Right lobe of liver (tissue), 6 donors: Measurements from ENCODE around the gene ATG2A. TPM values are rescaled to one million over a fixed set of nuclear protein-coding genes. Genes with fewer than 3 reads are reported as not detected.
"Not testable (repeated sequence)": the region's sequence is repeated elsewhere in the genome, so short reads cannot be mapped to it uniquely, and the experiment has no call there.

Experiments used
- ATAC-seq, 4 donors: fragments of 200-7000 bp; cut with Tn5 transposase; one replicate each; pipeline ENCODE4 v1.9.1; 2020; ENCODE audit warnings: mild to moderate bottlenecking in 4 of 4, moderate library complexity in 4 of 4
- DNase-seq, 3 donors: peaks; one replicate each; pipeline ENCODE4 v3.0.0-alpha.2; 2020
- H3K27ac ChIP-seq, 3 donors: fragments of 200-600 bp; one replicate each; pipeline ENCODE4 v1.8.0; 2022
- H3K27me3 ChIP-seq, 2 donors: fragments of 200-600 bp; one replicate each; pipeline ENCODE4 v1.8.0; 2022
- H3K36me3 ChIP-seq, 4 donors: fragments of 200-600 bp; sonication (generic) in 1 of 4; one replicate each; pipeline versions ENCODE4 v1.5.1 to v1.8.0; 2017 to 2022; ENCODE audit warnings: control low read depth in 1 of 4
- H3K4me1 ChIP-seq, 4 donors: fragments of 200-600 bp; sonication (generic) in 1 of 4; one replicate each; pipeline versions ENCODE4 v1.5.1 to v1.8.0; 2017 to 2022; ENCODE audit warnings: control low read depth in 1 of 4
- H3K4me3 ChIP-seq, 3 donors: fragments of 200-600 bp; one replicate each; pipeline ENCODE4 v1.8.0; 2022
- H3K9me3 ChIP-seq, 4 donors: fragments of 200-600 bp; sonication (generic) in 1 of 4; one replicate each; pipeline versions ENCODE4 v1.5.1 to v1.8.0; 2017 to 2022; ENCODE audit warnings: control low read depth in 1 of 4
- CTCF ChIP-seq, 4 donors: fragments of 200-600 bp in 3 of 4; fragments of 450-650 bp in 1 of 4; IDR thresholded peaks; one replicate each; pipeline versions ENCODE4 v1.5.1 to v1.8.0; 2016 to 2022; ENCODE audit warnings: antibody characterized with exemption in 4 of 4, mild to moderate bottlenecking in 2 of 4
- POLR2A ChIP-seq: fragments of 450-650 bp; IDR thresholded peaks from one replicate; pipeline ENCODE4 v1.6.1; 2017; ENCODE audit warnings: antibody characterized with exemption, mild to moderate bottlenecking
- WGBS: methylation state at CpG from one replicate; pipeline ENCODE4 v1.1.6; 2018; ENCODE audit warnings: low coverage, low lambda C conversion rate; ENCODE audit not compliant: insufficient coverage; ENCODE audit errors: missing lambda C conversion rate; 5-methylcytosine and 5-hydroxymethylcytosine counted together
- intact Hi-C, 2 donors: fragments of 100-400 bp; cut with DNase I; formaldehyde crosslinking; loops; one replicate each; pipeline versions ENCODE4 v1.11.2 to v1.14.1; 2022
- microRNA counts: library from miRNA; unstranded; fragments of <30 nt; microRNA quantifications from one replicate; lab custom pipeline; 2016
- microRNA-seq, 2 donors: library from miRNA; unstranded; fragments of <30 nt; microRNA quantifications; one replicate each; pipeline ENCODE4, GENCODE V29; 2019 to 2020
- small RNA-seq, 2 experiments: library from RNA; depleted of rRNA; stranded (forward); fragments of <200 nt; gene quantifications; one replicate each; pipeline ENCODE3, GENCODE V24; 2016
- total RNA-seq, 6 experiments: library from RNA; depleted of rRNA in 2 of 6; stranded (reverse); fragments of >200 nt in 2 of 6; fragmentation: NEBNext Ultra II Directional in 3 of 6; extraction: Animal tissue kit (Norgen Biotek cat#: 25700) in 3 of 6; gene quantifications; one replicate each; pipeline versions ENCODE4 v1.1.0 to v1.2.4, GENCODE V29; 2016 to 2023
- donor health status: DM: no; HTN: yes; CAD: no.
- donor health status: DM: no; HTN: no; CAD: no.
- donor health status: DM: no; HTN: no; CAD: no.
- donor health status: DM: no; HTN: yes; CAD: no.
- donor health status: DM: no; HTN: yes; CAD: no.

ATG2A gene
- total RNA-seq, 6 experiments from 2014 or later: 26.4 to 42.9 (median 32.2) TPM

- DNase-seq: peak; percentile 93 to 95 (median 94)
- Histone ChIP-seq H3K9me3 (no peaks in the 10 kb centered on the region), H3K27me3 (no peaks in the 10 kb centered on the region), H3K4me3 (no peak overlapping the region), H3K36me3 (no peaks in the 10 kb centered on the region), H3K4me1 (peaks cover 0 to 24% (median 10%) of the 10 kb centered on the region in 4 donors), H3K27ac (no peak overlapping the region)
- WGBS: 19% methylated on average over 5 of the region's 13 CpGs
- intact Hi-C loops: loop anchor here in 1 of 2 donors (2.0 to 10.0 kb wide), 2 partner anchors 48 to 62 kb away; no protein-coding TSS in a partner anchor
- TF ChIP-seq POLR2A: no peak
- TF ChIP-seq CTCF (IDR thresholded peaks at IDR 0.05): peak; percentile 99
- ATAC-seq: peak; percentile 80 to 86 (median 83)
Observed at GRCh38 chr11:64846998-64847666, 69.9 kb downstream of the ATG2A start.

- 95% methylated on average over 5 of the region's 8 CpGs for WGBS
Observed at GRCh38 chr11:64845776-64846129, 71.3 kb downstream of the ATG2A start.

GRCh38 chr11:64845129-64845775 is 71.8 kb downstream of the ATG2A start:
- 26% methylated on average over 8 of the region's 9 CpGs for WGBS
- TF ChIP-seq POLR2A: no peak
- no peak for TF ChIP-seq CTCF (IDR thresholded peaks at IDR 0.05)
- ATAC-seq (no peak), DNase-seq (no peak)
- Histone ChIP-seq H3K36me3 (no peaks in the 10 kb centered on the region), H3K27me3 (no peaks in the 10 kb centered on the region), H3K4me1 (peaks cover 0 to 24% (median 10%) of the 10 kb centered on the region in 4 donors), H3K9me3 (no peaks in the 10 kb centered on the region), H3K4me3 (no peak overlapping the region), H3K27ac (no peak overlapping the region)
- intact Hi-C loops: loop anchor here in 1 of 2 donors (10.0 kb wide), 1 partner anchor 60 kb away; no protein-coding TSS in a partner anchor

More at GRCh38 chr11:64845776-64846129, 71.3 kb downstream of the ATG2A start:
- not testable (repeated sequence) for H3K27me3 ChIP-seq, DNase-seq, H3K9me3 ChIP-seq, ATAC-seq, H3K27ac ChIP-seq, H3K36me3 ChIP-seq, H3K4me3 ChIP-seq
- H3K4me1 ChIP-seq: peaks cover 0 to 24% (median 10%) of the 10 kb centered on the region in 4 donors
- intact Hi-C loops: loop anchor here in 1 of 2 donors (2.0 to 10.0 kb wide), 2 partner anchors 49 to 61 kb away; no protein-coding TSS in a partner anchor

MicroRNA genes within 50 kb of the gene (microRNA counts, 767-probe panel; counts per million panel counts)
- microRNA hsa-miR-192-5p (lab: Ali Mortazavi, UCI): 8,773 counts per million, percentile 40 among the panel's probes with 10 or more counts

Small RNA genes lying within 50 kb of the gene (microRNA-seq; reads per million reads assigned to microRNA genes)
- gene MIR6749 (0 to 0.29 reads per million in 2 donors), gene MIR6750 (0 to 1.3 reads per million in 2 donors)

Small RNA genes lying within 50 kb of the gene (small RNA-seq; reads per million reads assigned to genes)
- gene MIR6749 (0 reads per million in 2 experiments), gene MIR6750 (0 reads per million in 2 experiments)

Other genes with a start within 250 kb of the ATG2A start
- gene NRXN2, start 194.0 kb downstream of the ATG2A start, total RNA-seq: 1 to 10 TPM; 1.6 to 7.7 (median 2.3) TPM
- gene RASGRP2, start 173.1 kb downstream of the ATG2A start, total RNA-seq: 1 to 10 TPM; 1.6 to 8.1 (median 3.2) TPM
- gene PYGM, start 157.2 kb downstream of the ATG2A start, total RNA-seq: 1 to 10 TPM in 1 of 6 experiments, under 1 TPM in 5; 0.24 to 1.4 (median 0.47) TPM
- gene SF1, start 138.7 kb downstream of the ATG2A start, total RNA-seq: 100 to 1,000 TPM in 5 of 6 experiments, 10 to 100 TPM in 1; 92.7 to 164 (median 141) TPM
- gene MAP4K2, start 114.0 kb downstream of the ATG2A start, total RNA-seq: 10 to 100 TPM in 1 of 6 experiments, 1 to 10 TPM in 5; 3.4 to 14.7 (median 4.8) TPM
- 10 to 100 TPM; 13.1 to 21.5 (median 17.0) TPM for gene MEN1, start 106.7 kb downstream of the ATG2A start, total RNA-seq
- 1 to 10 TPM in 1 of 6 experiments, under 1 TPM in 5; 0.63 to 1.1 (median 0.99) TPM for gene CDC42BPG, start 72.6 kb downstream of the ATG2A start, total RNA-seq
- 10 to 100 TPM; 18.8 to 36.1 (median 26.3) TPM for gene EHD1, start 38.6 kb downstream of the ATG2A start, total RNA-seq
- 10 to 100 TPM in 1 of 6 experiments, 1 to 10 TPM in 5; 6.8 to 12.6 (median 8.9) TPM for gene PPP2R5B, start 7.5 kb upstream of the ATG2A start, total RNA-seq
- under 1 TPM in 1 of 6 experiments, not detected in 5; 0.46 TPM for gene GPHA2, start 18.7 kb upstream of the ATG2A start, total RNA-seq
- gene MAJIN, start 54.9 kb upstream of the ATG2A start, total RNA-seq: under 1 TPM in 2 of 6 experiments, not detected in 4; 0.33 to 0.86 TPM
- gene BATF2, start 79.8 kb upstream of the ATG2A start, total RNA-seq: 1 to 10 TPM; 1.9 to 2.5 (median 2.3) TPM
- 10 to 100 TPM in 3 of 6 experiments, 1 to 10 TPM in 3; 7.3 to 26.2 (median 10.0) TPM for gene ARL2, start 97.0 kb upstream of the ATG2A start, total RNA-seq
- 10 to 100 TPM in 1 of 6 experiments, 1 to 10 TPM in 5; 6.4 to 10.3 (median 8.7) TPM for gene SNX15, start 110.2 kb upstream of the ATG2A start, total RNA-seq
- 10 to 100 TPM in 2 of 6 experiments, 1 to 10 TPM in 4; 4.2 to 13.8 (median 5.8) TPM for gene SAC3D1, start 124.0 kb upstream of the ATG2A start, total RNA-seq
- gene NAALADL1, start 141.3 kb upstream of the ATG2A start, total RNA-seq: 1 to 10 TPM in 5 of 6 experiments, under 1 TPM in 1; 0.83 to 3.5 (median 1.4) TPM
- gene CDCA5, start 166.8 kb upstream of the ATG2A start, total RNA-seq: 1 to 10 TPM in 3 of 6 experiments, under 1 TPM in 3; 0.31 to 2.3 (median 1.0) TPM
- 10 to 100 TPM; 15.4 to 22.4 (median 18.0) TPM for gene ZFPL1, start 167.0 kb upstream of the ATG2A start, total RNA-seq
- gene VPS51, start 179.0 kb upstream of the ATG2A start, total RNA-seq: 100 to 1,000 TPM in 2 of 6 experiments, 10 to 100 TPM in 4; 41.5 to 170 (median 50.2) TPM
- 100 to 1,000 TPM in 1 of 6 experiments, 10 to 100 TPM in 5; 25.6 to 112 (median 37.8) TPM for gene TM7SF2, start 194.7 kb upstream of the ATG2A start, total RNA-seq
- 10 to 100 TPM in 2 of 6 experiments, 1 to 10 TPM in 4; 4.9 to 15.7 (median 6.2) TPM for gene ZNHIT2, start 200.5 kb upstream of the ATG2A start, total RNA-seq
- gene FAU, start 204.9 kb upstream of the ATG2A start, total RNA-seq: 100 to 1,000 TPM; 287 to 472 (median 343) TPM
- 10 to 100 TPM; 26.3 to 51.7 (median 28.4) TPM for gene MRPL49, start 205.1 kb upstream of the ATG2A start, total RNA-seq
- 100 to 1,000 TPM in 4 of 6 experiments, 10 to 100 TPM in 2; 73.0 to 120 (median 109) TPM for gene SYVN1, start 217.3 kb upstream of the ATG2A start, total RNA-seq